ENCODE data around the gene ABHD12.

GRCh38 chr20:25314497-25315417 lies 75.9 kb downstream of the ABHD12 start:
- TF ChIP-seq CTCF (IDR thresholded peaks at IDR 0.05) = no peak
- TF ChIP-seq POLR2A (IDR thresholded peaks at IDR 0.05) = no peak

All from uterus (tissue), 2 donors.